Thyroid gland (tissue), 4 donors: ENCODE measurements around the gene UBXN4. TPM values are rescaled to one million over a fixed set of nuclear protein-coding genes. Genes with fewer than 3 reads are reported as not detected.
"Not testable (repeated sequence)": the region's sequence is repeated elsewhere in the genome, so short reads cannot be mapped to it uniquely, and the experiment has no call there.

Source experiments
- DNase-seq, 2 donors: peaks; one replicate each; pipeline ENCODE4 v3.0.0-alpha.2; 2019
- H3K27ac ChIP-seq, 3 donors: fragments of 200-600 bp; sonication (generic); 1 replicate in 2 of 3; 2 replicates in 1 of 3; pipeline ENCODE4 v1.5.1; 2016 to 2019; ENCODE audit warnings: mild to moderate bottlenecking in 1 of 3, moderate library complexity in 1 of 3
- H3K27me3 ChIP-seq: fragments of 200-600 bp; sonication (generic); one replicate; pipeline ENCODE4 v1.5.1; 2019
- H3K36me3 ChIP-seq, 2 donors: fragments of 200-600 bp; sonication (generic); one replicate each; pipeline ENCODE4 v1.5.1; 2016 to 2019
- H3K4me1 ChIP-seq, 2 donors: fragments of 200-600 bp; sonication (generic); one replicate each; pipeline ENCODE4 v1.5.1; 2017 to 2019
- H3K4me3 ChIP-seq, 3 donors: fragments of 200-600 bp; sonication (generic); replicated peaks in 1 of 3; 1 replicate in 2 of 3; 2 replicates in 1 of 3; pipeline ENCODE4 v1.5.1; 2016; ENCODE audit warnings: mild to moderate bottlenecking in 1 of 3
- H3K9me3 ChIP-seq: fragments of 200-600 bp; sonication (generic); one replicate; pipeline ENCODE4 v1.5.1; 2017
- POLR2A ChIP-seq, 2 donors: fragments of 450-650 bp; IDR thresholded peaks; one replicate each; pipeline ENCODE4 v1.6.1; 2017; ENCODE audit warnings: antibody characterized with exemption in 2 of 2, mild to moderate bottlenecking in 2 of 2, moderate library complexity in 1 of 2
- WGBS, 2 donors: methylation state at CpG; one replicate each; pipeline ENCODE4 v1.1.5; 2017; 5-methylcytosine and 5-hydroxymethylcytosine counted together
- intact Hi-C: fragments of 100-400 bp; cut with DNase I; formaldehyde crosslinking; loops from one replicate; pipeline ENCODE4 v1.15.1; 2023
- total RNA-seq, 4 donors: library from RNA; depleted of rRNA; stranded (reverse); fragments of >200 nt; gene quantifications; one replicate each; pipeline ENCODE4 v1.2.3, GENCODE V29; 2016
- TF ChIP-seq, protein P1 (sequence below), 6 experiments: fragments of 200-600 bp in 3 of 6; fragments of 450-650 bp in 3 of 6; sonication (generic) in 3 of 6; IDR thresholded peaks; one replicate each; pipeline ENCODE4 v1.5.1; 2016 to 2019; ENCODE audit warnings: antibody characterized with exemption in 6 of 6, mild to moderate bottlenecking in 2 of 6, inconsistent platforms in 1 of 6, moderate library complexity in 1 of 6

The UBXN4 gene
- total RNA-seq, 4 donors from 2014 or later, result 83.6 to 134 (median 98.6) TPM

DNA sequence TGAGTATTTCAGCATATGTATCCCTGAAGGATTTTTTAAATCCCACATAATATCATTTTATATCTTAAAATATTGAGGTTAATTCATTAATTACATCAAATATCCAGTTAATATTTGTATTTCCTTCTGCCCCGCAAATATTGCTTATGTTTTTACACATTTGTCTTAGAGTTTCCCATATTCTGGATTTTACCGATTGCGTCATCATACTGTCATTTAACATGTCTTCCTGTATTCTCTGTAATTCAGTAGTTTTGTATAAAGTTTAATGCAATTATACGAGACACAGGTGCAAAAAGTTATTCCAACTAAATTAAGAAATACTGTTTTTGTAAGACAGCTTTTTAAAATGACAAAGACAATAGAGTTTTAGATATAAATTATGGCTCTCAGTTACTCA is 33.5 kb upstream of the UBXN4 start:
- no peaks in the 10 kb centered on the region for H3K9me3 ChIP-seq
- no peak overlapping the region for H3K4me3 ChIP-seq
- H3K27ac ChIP-seq, result no peak overlapping the region
- H3K4me1 ChIP-seq, result no peaks in the 10 kb centered on the region
- H3K36me3 ChIP-seq, result no peaks in the 10 kb centered on the region
- no peak for TF ChIP-seq POLR2A (IDR thresholded peaks at IDR 0.05)
- TF ChIP-seq, protein P1, sequence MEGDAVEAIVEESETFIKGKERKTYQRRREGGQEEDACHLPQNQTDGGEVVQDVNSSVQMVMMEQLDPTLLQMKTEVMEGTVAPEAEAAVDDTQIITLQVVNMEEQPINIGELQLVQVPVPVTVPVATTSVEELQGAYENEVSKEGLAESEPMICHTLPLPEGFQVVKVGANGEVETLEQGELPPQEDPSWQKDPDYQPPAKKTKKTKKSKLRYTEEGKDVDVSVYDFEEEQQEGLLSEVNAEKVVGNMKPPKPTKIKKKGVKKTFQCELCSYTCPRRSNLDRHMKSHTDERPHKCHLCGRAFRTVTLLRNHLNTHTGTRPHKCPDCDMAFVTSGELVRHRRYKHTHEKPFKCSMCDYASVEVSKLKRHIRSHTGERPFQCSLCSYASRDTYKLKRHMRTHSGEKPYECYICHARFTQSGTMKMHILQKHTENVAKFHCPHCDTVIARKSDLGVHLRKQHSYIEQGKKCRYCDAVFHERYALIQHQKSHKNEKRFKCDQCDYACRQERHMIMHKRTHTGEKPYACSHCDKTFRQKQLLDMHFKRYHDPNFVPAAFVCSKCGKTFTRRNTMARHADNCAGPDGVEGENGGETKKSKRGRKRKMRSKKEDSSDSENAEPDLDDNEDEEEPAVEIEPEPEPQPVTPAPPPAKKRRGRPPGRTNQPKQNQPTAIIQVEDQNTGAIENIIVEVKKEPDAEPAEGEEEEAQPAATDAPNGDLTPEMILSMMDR (IDR thresholded peaks at IDR 0.05), result no peak
- no peaks in the 10 kb centered on the region for H3K27me3 ChIP-seq
- DNase-seq, result no peak
- intact Hi-C loops, result no loop called here
- 97 to 98% methylated on average over 4 of the region's 4 CpGs for WGBS, 2 donors

DNA sequence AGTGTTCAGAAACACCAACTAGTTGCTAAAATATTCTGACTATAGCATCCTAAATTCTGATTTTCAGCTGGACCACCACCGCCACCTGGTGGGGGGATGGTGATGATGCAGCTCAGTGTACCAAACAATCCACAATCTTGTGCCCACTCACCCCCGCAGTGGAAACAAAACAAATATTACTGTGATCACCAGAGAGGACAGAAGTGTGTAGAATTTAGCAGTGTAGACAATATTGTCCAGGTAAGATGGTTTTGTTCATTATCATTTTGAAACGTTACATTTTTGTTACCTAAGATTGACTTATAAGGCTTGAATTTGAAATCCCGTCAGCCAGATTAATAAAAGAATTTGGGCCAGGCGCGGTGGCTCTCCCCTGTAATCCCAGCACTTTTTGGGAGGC is 31.7 kb upstream of the UBXN4 start:
- intact Hi-C loops, result no loop called here
- H3K27me3 ChIP-seq, result no peaks in the 10 kb centered on the region
- H3K27ac ChIP-seq, result no peak overlapping the region
- H3K9me3 ChIP-seq, result no peaks in the 10 kb centered on the region
- H3K4me1 ChIP-seq, result no peaks in the 10 kb centered on the region
- DNase-seq, result peak; percentile 66 to 75
- H3K4me3 ChIP-seq, result no peak overlapping the region
- no peaks in the 10 kb centered on the region for H3K36me3 ChIP-seq
- no peak for TF ChIP-seq POLR2A (IDR thresholded peaks at IDR 0.05)
- TF ChIP-seq, protein P1 (IDR thresholded peaks at IDR 0.05), result peak; percentile 80 to 96 (median 88)
- 55% methylated on average over 6 of the region's 6 CpGs for WGBS, 2 donors

DNA sequence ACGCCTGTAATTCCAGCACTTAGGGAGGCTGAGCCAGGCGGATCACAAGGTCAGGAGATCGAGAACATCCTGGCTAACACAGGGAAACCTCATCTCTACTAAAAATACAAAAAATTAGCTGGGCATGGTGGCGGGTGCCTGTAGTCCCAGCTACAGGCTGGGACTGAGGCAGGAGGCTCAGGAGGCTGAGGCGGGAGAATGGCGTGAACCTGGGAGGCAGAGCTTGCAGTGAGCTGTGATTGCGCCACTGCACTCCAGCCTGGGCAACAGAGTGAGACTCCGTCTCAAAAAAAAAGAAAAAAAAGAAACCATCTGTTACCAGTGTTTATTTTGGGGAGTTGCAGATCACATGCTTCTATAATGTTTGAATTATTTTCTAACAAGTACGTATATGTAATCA is 26.6 kb upstream of the UBXN4 start:
- H3K27me3 ChIP-seq, H3K4me1 ChIP-seq, H3K36me3 ChIP-seq, H3K9me3 ChIP-seq, H3K4me3 ChIP-seq, H3K27ac ChIP-seq, intact Hi-C loops, DNase-seq: not testable (repeated sequence)
- 95 to 98% methylated on average over 9 of the region's 9 CpGs for WGBS, 2 donors

DNA sequence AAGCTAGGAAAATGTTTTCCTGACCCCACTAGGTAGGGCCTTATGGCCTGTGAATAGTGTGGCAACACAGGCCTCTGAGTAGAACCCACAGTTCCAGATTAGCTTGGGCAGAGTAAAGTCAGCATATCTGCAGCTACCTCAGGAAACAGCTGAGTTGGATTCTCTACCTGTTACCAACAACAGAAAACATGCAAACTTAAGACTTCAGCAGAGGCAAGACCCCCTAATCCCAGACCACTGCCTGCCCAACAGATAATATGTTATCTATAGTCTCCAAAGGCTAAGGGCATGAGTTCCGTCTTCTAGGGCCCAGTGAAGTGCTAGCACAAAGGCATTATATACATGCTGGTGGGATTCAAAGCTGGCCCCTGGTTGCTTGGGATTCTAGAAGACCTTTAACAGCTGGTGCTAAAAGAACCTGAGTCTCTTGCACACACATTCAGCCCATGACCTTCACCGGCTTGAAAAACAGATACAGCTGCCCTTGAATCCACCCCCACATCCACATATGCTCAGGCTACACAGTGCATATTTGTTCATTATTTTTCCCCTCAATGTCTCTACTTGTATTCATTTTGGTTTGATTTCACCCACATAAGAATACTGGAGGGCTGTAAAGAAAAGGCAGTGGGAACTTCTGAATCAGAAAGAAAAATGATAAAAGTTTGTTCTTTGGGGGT is 13.5 kb upstream of the UBXN4 start:
- Histone ChIP-seq H3K4me3 (no peak overlapping the region), H3K27ac (no peak overlapping the region), H3K4me1 (peaks cover 0 to 5% of the 10 kb centered on the region in 2 donors), H3K9me3 (no peaks in the 10 kb centered on the region), H3K36me3 (no peaks in the 10 kb centered on the region), H3K27me3 (no peaks in the 10 kb centered on the region)
- no peak for TF ChIP-seq POLR2A (IDR thresholded peaks at IDR 0.05)
- TF ChIP-seq, protein P1 (IDR thresholded peaks at IDR 0.05), result no peak
- intact Hi-C loops, result no loop called here
- 92 to 93% methylated on average over 2 of the region's 2 CpGs for WGBS, 2 donors
- no peak for DNase-seq

DNA sequence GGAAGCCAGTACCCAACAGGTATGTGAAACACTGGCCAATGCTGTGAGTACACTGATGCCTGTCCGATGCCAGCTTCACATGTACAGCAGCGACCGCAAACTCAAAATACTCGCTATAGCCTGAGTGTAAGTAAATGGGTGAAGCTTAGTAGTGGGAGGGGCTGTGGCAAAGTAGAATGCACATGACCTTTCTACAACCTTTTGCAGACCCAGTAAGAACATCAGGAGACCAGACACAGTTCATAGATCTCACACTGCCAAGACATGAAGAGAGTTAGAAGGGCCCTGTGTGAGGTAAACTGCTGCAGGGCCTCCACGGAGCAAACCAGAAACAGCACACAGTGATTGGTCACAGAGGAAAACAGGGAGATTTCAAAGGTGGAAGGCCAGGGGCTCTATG is 9.1 kb upstream of the UBXN4 start:
- Histone ChIP-seq H3K4me1 (no peaks in the 10 kb centered on the region), H3K4me3 (no peak overlapping the region), H3K27me3 (no peaks in the 10 kb centered on the region), H3K9me3 (no peaks in the 10 kb centered on the region), H3K36me3 (no peaks in the 10 kb centered on the region), H3K27ac (no peak overlapping the region)
- TF ChIP-seq, protein P1 (IDR thresholded peaks at IDR 0.05), result no peak
- TF ChIP-seq POLR2A (IDR thresholded peaks at IDR 0.05), result no peak
- intact Hi-C loops, result no loop called here
- DNase-seq, result no peak
- 92 to 95% methylated on average over 5 of the region's 5 CpGs for WGBS, 2 donors
